CD4-positive, alpha-beta T cell (primary cell): ENCODE measurements around the gene CCSER1. TPM values are rescaled to one million over a fixed set of nuclear protein-coding genes. Genes with fewer than 3 reads are reported as not detected.
"Not testable (repeated sequence)": the region's sequence is repeated elsewhere in the genome, so short reads cannot be mapped to it uniquely, and the experiment has no call there.

Experiments used
- ATAC-seq: fragments of 200-7000 bp; cut with Tn5 transposase; one replicate; pipeline ENCODE4 v1.10.0; 2022; ENCODE audit warnings: mild to moderate bottlenecking; ENCODE audit not compliant: poor library complexity
- CTCF ChIA-PET: fragments of 350-600 bp; sonication (Branson Sonifier 250); formaldehyde crosslinking; loops from one replicate; lab custom pipeline; 2021; ENCODE audit warnings: antibody characterized with exemption, inconsistent platforms; lab: Charles Lee
- POLR2A ChIA-PET: fragments of 350-600 bp; sonication (Branson Sonifier 250); formaldehyde crosslinking; loops from one replicate; lab custom pipeline; 2021; ENCODE audit warnings: antibody characterized with exemption, inconsistent platforms; lab: Charles Lee
- DNase-seq, 14 experiments: peaks; one replicate each; pipeline ENCODE4 v3.0.0-alpha.2; 2013 to 2020; ENCODE audit warnings: mixed read lengths in 2 of 14
- H3K27ac ChIP-seq, 2 donors: one replicate each; pipeline versions ENCODE4 v1.5.1 to v1.7.0; 2013; ENCODE audit warnings: low read length in 2 of 2, low read depth in 1 of 2, mild to moderate bottlenecking in 1 of 2
- H3K27me3 ChIP-seq, 2 experiments: 1 replicate in 1 of 2; 2 replicates in 1 of 2; pipeline versions ENCODE4 v1.6.1 to v1.7.0; 2013; ENCODE audit warnings: low read length in 2 of 2, control low read depth in 1 of 2, mild to moderate bottlenecking in 1 of 2, moderate library complexity in 1 of 2; ENCODE audit not compliant: insufficient read depth in 2 of 2, control insufficient read depth in 1 of 2
- H3K36me3 ChIP-seq: one replicate; pipeline ENCODE4 v1.6.1; 2013; ENCODE audit warnings: low read length, control low read depth; ENCODE audit not compliant: insufficient read depth
- H3K4me1 ChIP-seq: one replicate; pipeline ENCODE4 v1.6.1; 2013; ENCODE audit warnings: low read length, control low read depth; ENCODE audit not compliant: insufficient read depth
- H3K4me3 ChIP-seq: one replicate; pipeline ENCODE4 v1.5.1; 2013; ENCODE audit warnings: mild to moderate bottlenecking, low read length, moderate library complexity
- H3K9me3 ChIP-seq, 2 experiments: 1 replicate in 1 of 2; 2 replicates in 1 of 2; pipeline versions ENCODE4 v1.6.1 to v1.7.0; 2013; ENCODE audit warnings: low read length in 2 of 2, mild to moderate bottlenecking in 2 of 2, control low read depth in 1 of 2, moderate library complexity in 1 of 2; ENCODE audit not compliant: control insufficient read depth in 1 of 2, insufficient read depth in 1 of 2
- H3K27ac Mint-ChIP-seq: one replicate; pipeline ENCODE4 v1.8.0; 2020; ENCODE audit warnings: mixed read lengths
- H3K27me3 Mint-ChIP-seq: one replicate; pipeline ENCODE4 v1.8.0; 2021; ENCODE audit warnings: mixed read lengths
- H3K36me3 Mint-ChIP-seq: one replicate; pipeline ENCODE4 v1.8.0; 2021; ENCODE audit warnings: low read depth, mixed read lengths
- H3K4me1 Mint-ChIP-seq: one replicate; pipeline ENCODE4 v1.8.0; 2021; ENCODE audit warnings: low read depth, mixed read lengths
- H3K4me3 Mint-ChIP-seq: one replicate; pipeline ENCODE4 v1.8.0; 2020; ENCODE audit warnings: mild to moderate bottlenecking, mixed read lengths
- H3K9me3 Mint-ChIP-seq: one replicate; pipeline ENCODE4 v1.8.0; 2020; ENCODE audit warnings: mixed read lengths
- intact Hi-C, 2 experiments: fragments of 100-400 bp; cut with DNase I in 1 of 2; cut with micrococcal nuclease in 1 of 2; formaldehyde crosslinking; loops; one replicate each; pipeline versions ENCODE4 v1.15.1 to v1.9.0; 2023 to 2025; cut with DNase I, micrococcal nuclease
- total RNA-seq, 174 experiments: library from RNA in 2 of 174; stranded (reverse) in 2 of 174; gene quantifications; one replicate each; pipeline ENCODE4 v1.2.3 and lab custom pipeline; 2021 to 2026
- TF ChIP-seq, protein P1 (sequence below): fragments of 200-600 bp; IDR thresholded peaks from one replicate; pipeline ENCODE4 v1.8.0; 2022; ENCODE audit warnings: antibody characterized with exemption, mild to moderate bottlenecking

Gene CCSER1
- total RNA-seq, 2 experiments from 2014 or later, result 0.36 to 0.71 TPM

DNA sequence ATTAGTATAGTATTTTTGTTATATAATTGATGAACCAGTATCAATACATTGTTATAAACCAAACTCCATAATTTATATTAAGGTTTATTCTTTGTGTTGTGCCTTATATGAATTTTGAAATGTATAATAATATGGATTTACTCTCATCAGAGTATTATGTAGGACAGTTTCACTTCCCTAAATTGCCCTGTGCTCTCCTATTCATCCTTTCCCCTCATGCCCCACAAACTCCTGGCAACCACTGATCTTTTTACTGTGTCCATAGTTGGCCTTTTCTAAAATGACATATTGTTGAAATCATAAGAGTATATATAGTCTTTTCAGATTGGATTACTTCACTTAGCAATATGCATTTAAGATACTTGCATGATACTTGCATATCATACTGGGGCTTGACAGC lies 1218.4 kb downstream of the CCSER1 start:
- Mint-ChIP-seq H3K4me3 (no peak overlapping the region), H3K27ac (no peak overlapping the region), H3K27me3 (no peaks in the 10 kb centered on the region), H3K9me3 (peaks cover 7% of the 10 kb centered on the region), H3K4me1 (no peaks in the 10 kb centered on the region), H3K36me3 (no peaks in the 10 kb centered on the region)
- H3K9me3 ChIP-seq, result peaks cover 0 to 12% of the 10 kb centered on the region in 2 experiments
- intact Hi-C loops, result no loop called here
- H3K4me1 ChIP-seq, result no peaks in the 10 kb centered on the region
- no peaks in the 10 kb centered on the region for H3K36me3 ChIP-seq
- TF ChIP-seq, protein P1, sequence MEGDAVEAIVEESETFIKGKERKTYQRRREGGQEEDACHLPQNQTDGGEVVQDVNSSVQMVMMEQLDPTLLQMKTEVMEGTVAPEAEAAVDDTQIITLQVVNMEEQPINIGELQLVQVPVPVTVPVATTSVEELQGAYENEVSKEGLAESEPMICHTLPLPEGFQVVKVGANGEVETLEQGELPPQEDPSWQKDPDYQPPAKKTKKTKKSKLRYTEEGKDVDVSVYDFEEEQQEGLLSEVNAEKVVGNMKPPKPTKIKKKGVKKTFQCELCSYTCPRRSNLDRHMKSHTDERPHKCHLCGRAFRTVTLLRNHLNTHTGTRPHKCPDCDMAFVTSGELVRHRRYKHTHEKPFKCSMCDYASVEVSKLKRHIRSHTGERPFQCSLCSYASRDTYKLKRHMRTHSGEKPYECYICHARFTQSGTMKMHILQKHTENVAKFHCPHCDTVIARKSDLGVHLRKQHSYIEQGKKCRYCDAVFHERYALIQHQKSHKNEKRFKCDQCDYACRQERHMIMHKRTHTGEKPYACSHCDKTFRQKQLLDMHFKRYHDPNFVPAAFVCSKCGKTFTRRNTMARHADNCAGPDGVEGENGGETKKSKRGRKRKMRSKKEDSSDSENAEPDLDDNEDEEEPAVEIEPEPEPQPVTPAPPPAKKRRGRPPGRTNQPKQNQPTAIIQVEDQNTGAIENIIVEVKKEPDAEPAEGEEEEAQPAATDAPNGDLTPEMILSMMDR, result no peak
- DNase-seq (no peak), ATAC-seq (no peak)
- ChIA-PET CTCF (no interaction called here), POLR2A (no interaction called here)
- no peak overlapping the region for H3K27ac ChIP-seq
- H3K27me3 ChIP-seq, result no peaks in the 10 kb centered on the region
- H3K4me3 ChIP-seq, result no peak overlapping the region

GRCh38 chr4:91356496-91356895 lies 1229.3 kb downstream of the CCSER1 start:
- H3K4me3 ChIP-seq, H3K27ac ChIP-seq, intact Hi-C loops, POLR2A ChIA-PET, H3K36me3 Mint-ChIP-seq, ATAC-seq, H3K27ac Mint-ChIP-seq, H3K36me3 ChIP-seq, H3K4me1 Mint-ChIP-seq, H3K4me3 Mint-ChIP-seq, DNase-seq, H3K27me3 Mint-ChIP-seq, H3K27me3 ChIP-seq, H3K9me3 Mint-ChIP-seq, CTCF ChIA-PET, H3K4me1 ChIP-seq: not testable (repeated sequence)
- peaks cover 0 to 17% of the 10 kb centered on the region in 2 experiments for H3K9me3 ChIP-seq

GRCh38 chr4:91358016-91358415 lies 1230.8 kb downstream of the CCSER1 start:
- peaks cover 0 to 12% of the 10 kb centered on the region in 2 experiments for H3K9me3 ChIP-seq
- POLR2A ChIA-PET, H3K36me3 Mint-ChIP-seq, DNase-seq, H3K9me3 Mint-ChIP-seq, H3K27me3 Mint-ChIP-seq, H3K4me1 ChIP-seq, H3K36me3 ChIP-seq, H3K27ac Mint-ChIP-seq, H3K27me3 ChIP-seq, H3K4me3 ChIP-seq, H3K4me1 Mint-ChIP-seq, H3K4me3 Mint-ChIP-seq, CTCF ChIA-PET, ATAC-seq, H3K27ac ChIP-seq, intact Hi-C loops: not testable (repeated sequence)

DNA sequence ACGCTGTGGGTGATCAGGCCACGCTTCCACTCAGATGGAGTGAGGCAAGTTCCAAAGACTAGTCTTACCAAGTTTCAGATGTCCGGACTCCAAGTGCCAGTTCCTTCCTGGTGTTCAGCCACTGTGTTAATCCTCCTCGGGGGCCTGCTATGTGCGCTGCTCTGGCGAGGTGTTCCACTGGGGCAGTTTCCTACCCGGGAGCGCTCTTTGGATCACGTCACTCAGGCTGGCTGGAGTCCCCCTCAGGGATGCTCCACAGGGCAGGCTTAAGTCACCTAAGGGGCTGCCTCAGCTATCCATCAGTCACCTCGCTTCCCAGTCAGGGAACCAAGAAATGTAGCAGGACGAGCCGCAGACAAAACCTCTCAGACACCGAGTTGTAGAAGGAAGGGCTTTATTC lies 1231.4 kb downstream of the CCSER1 start:
- H3K27me3 ChIP-seq, H3K9me3 Mint-ChIP-seq, ATAC-seq, H3K4me1 ChIP-seq, H3K27ac Mint-ChIP-seq, CTCF ChIA-PET, H3K27ac ChIP-seq, POLR2A ChIA-PET, DNase-seq, H3K4me3 ChIP-seq, H3K4me3 Mint-ChIP-seq, intact Hi-C loops, H3K4me1 Mint-ChIP-seq, H3K36me3 Mint-ChIP-seq, H3K27me3 Mint-ChIP-seq, H3K36me3 ChIP-seq: not testable (repeated sequence)
- peaks cover 0 to 12% of the 10 kb centered on the region in 2 experiments for H3K9me3 ChIP-seq
